COR-L47 (cell line): ENCODE measurements around the gene ZNF354B.

Experiments used
- DNase-seq: peaks from one replicate; lab custom pipeline; 2025; lab: John Stamatoyannopoulos, UW

ZNF354B gene

GRCh38 chr5:178883815-178884430 lies 24.2 kb downstream of the ZNF354B start:
- no peak for DNase-seq

DNA sequence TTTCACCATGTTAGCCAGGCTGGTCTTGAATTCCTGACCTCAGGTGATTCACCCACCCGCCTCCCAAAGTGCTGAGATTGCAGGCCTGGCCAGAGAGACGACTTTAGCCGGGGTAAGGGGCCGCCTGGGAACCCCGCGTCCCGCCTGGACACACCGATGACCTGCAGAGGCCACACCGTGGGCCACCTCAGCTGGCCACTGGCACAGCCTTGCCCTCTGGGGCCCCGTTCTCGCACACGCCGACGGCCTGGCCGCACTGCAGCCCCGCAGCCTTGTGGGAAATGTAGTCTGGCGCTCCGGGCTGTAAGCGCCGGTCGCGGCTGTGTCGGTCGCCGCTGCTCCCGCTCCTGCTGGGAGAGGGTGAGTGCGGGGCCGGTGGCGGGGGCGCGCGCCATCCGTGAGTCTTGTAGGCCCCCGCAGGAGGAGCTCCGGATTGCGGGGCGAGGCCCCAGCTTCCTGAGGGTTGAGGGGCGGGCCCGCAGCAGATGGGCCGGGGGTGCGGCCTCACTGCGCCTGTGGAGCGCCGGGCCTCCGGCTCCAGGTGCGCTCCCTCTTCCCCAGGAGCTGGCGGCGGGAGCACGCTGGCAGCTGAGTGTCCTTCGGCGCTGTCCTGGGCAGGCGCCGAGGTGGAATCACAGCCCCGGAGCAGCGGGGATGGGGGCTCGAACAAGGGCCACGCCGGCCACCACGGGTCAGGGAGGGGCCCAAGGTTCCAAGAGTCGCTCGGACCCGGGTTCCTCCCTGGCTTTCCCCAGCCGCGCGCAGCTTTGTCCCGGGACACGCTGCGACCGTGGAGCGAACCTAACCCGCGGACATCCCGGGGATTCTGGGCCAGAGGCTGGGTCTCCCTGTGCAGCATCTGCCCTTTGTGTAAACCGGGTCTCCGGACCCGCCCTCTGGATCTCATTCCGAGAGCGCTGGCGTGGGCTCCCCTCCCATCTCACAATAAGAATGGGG lies 36.1 kb downstream of the ZNF354B start, which contains the start of gene ZFP2:
Gene ZFP2, plus strand, starts transcription at position 299 of the 957 bp plus-strand sequence. CDS start 35,401 bp downstream, outside the sequence.
- peak; percentile 2 for DNase-seq

GRCh38 chr5:178899289-178899688 lies 39.5 kb downstream of the ZNF354B start:
- DNase-seq: no peak

GRCh38 chr5:178902849-178903248 lies 43.1 kb downstream of the ZNF354B start:
- no peak for DNase-seq

GRCh38 chr5:178931846-178932760 lies 72.3 kb downstream of the ZNF354B start:
- DNase-seq: no peak
